ENCODE measurements around the gene NOLC1. TPM values are rescaled to one million over a fixed set of nuclear protein-coding genes. Genes with fewer than 3 reads are reported as not detected.

The NOLC1 gene
- total RNA-seq, 1 donor from 2014 or later, result 19.3 TPM

GRCh38 chr10:102200751-102201640, 48.8 kb downstream of the NOLC1 start:
- DNase-seq (ENCODE audit: low spot score) (no peak), ATAC-seq (no peak)

DNA sequence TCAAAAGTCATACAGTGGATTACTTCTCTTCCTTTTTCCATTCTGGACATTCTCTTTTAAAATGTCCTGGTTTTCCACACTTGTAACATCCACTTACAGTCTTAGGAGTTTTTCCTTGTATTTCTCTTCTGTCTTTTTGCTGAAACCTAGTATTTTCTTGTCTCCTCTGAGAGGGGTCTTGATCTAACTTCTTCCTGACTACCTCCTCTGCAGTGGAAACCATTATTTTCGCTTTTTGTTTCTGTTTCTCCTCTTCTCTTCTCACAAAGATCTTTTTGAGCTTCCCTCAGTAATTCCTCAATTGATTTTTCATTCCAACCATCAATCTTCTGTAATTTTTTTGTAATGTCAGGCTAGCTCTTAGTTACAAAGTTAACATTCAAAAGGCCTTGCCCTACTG, 50.2 kb downstream of the NOLC1 start:
- ATAC-seq, result no peak
- DNase-seq (ENCODE audit: low spot score), result no peak

DNA sequence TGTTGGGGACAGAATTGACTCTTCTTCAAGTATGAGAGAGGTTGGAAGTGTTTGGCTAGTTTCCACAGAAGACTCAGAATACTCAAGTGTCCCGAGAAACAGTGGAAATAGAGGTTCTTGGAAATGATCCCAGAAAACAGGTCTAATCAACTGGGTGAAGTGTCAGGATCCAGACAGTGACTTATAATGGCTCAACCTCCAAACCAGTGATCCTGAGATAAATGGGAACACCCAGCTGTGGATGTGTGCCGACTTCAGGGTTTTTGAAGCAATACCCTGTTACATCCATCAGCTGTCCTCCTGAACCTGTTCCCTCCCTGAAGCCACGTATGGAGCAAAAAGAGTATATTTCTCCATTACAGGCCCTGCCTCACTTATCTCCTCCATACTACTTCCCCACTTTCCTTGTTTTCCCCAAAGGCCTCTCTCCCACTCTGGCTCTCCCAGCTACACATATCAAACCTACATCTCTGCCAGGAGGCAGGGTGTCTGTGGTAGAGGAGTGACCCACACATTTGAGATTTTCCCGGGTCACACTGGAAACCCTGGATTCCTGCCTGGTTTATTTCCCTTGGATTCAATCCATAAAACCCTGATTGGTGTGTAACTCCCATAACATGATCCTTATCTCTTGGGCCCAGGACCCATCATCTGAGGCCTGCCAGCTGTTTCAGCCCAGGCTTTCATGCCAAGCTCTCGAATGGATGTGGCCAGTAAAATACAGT, 56.3 kb downstream of the NOLC1 start:
- no peak for ATAC-seq
- no peak for DNase-seq (ENCODE audit: low spot score)

DNA sequence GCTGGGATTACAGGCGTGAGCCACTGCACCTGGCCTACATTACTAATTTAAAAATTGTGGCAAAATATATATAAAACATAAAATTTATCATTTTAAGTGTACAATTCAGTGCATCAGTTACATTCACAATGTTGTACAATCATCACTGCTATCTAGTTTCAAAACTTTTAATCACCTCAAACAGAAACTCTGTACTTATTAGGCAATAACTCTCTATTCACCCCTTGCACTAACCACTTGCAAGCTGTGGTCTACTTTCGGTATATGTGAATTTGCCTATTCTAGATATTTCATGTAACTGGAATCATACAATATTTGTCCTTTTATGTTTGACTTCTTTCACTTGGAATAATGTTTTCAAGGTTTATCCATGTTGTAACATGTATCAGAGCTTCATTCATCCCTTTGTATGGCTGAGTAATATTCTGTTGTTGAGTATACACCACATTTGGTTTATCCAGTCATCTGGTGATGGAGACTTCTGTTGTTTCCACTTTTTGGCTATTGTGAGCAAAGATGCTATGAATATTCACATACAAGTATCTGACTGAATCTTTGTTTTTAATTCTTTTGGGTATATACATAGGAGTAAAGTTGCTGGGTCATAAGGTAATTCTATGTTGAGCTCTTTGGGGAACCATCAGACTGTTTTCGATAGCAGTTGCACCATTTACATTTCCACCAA, 59.6 kb downstream of the NOLC1 start:
- ATAC-seq (no peak), DNase-seq (ENCODE audit: low spot score) (no peak)

Other genes with a start within 250 kb of the NOLC1 start
- 13.6 TPM for gene ARMH3, start 96.2 kb upstream of the NOLC1 start, total RNA-seq
- 10.3 TPM for gene HPS6, start 87.0 kb upstream of the NOLC1 start, total RNA-seq
- 15.8 TPM for gene LDB1, start 32.0 kb upstream of the NOLC1 start, total RNA-seq
- 6.9 TPM for gene PPRC1, start 19.3 kb upstream of the NOLC1 start, total RNA-seq
- not detected for gene ELOVL3, start 73.9 kb downstream of the NOLC1 start, total RNA-seq
- gene PITX3, start 89.1 kb downstream of the NOLC1 start, total RNA-seq, result not detected
- gene GBF1, start 93.1 kb downstream of the NOLC1 start, total RNA-seq, result 22.8 TPM
- 9.0 TPM for gene NFKB2, start 243.3 kb downstream of the NOLC1 start, total RNA-seq

Data from left lobe of liver (tissue), 2 donors.